Measurements from ENCODE around the gene TLE5.
"Not testable (repeated sequence)": the region's sequence is repeated elsewhere in the genome, so short reads cannot be mapped to it uniquely, and the experiment has no call there.

TLE5 gene

DNA sequence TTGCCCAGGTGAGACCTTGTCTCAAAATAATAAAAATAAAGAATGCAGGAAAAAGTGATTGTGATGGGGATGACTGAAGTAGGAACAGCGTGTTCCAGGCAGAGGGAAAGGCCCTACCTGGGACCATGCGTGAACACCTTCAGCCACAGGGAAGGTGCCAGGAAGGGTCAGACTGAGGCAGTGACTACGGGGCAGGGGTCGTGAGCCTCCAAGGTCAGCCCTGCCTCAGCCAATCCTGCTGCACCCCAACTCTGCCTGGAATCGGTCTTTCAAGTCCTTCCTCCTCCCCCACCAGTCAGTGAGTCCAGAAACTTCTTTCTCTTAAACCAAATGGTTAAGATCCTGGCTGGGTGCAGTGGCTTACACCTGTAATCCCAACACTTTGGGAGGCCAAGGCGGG, 17.1 kb downstream of the TLE5 start:
- no peak for DNase-seq (ENCODE audit: low read depth)

DNA sequence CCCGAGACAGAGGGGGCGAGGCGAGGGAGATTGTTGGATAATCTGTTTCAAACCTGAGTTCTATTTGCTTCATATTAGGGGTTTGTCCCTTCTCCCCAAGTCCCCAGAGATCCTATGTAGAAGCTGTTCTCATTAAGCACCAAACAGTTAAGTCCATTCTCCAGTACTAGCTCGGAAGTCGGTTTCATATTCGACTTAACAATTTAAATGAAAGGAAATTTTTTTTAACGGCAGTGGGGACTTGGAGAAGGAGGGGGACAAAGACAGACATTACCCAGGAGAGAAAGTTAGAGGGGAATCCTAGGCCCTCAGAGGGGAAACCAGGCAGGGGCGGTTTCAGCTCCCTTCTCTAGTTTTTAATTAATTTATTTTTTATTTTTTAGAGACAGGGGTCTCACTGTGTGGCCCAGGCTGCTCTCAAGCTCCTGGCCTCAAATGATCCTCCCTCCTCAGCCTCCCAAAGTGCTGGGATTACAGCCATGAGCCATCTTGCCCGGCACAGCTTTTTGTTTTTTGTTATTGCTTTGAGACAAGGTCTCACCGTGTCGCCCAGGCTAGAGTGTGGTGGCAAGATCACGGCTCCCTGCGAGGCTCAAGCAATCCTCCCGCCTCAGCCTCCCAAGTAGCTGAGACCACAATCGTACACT, 19.6 kb downstream of the TLE5 start:
- no peak for DNase-seq (ENCODE audit: low read depth)

DNA sequence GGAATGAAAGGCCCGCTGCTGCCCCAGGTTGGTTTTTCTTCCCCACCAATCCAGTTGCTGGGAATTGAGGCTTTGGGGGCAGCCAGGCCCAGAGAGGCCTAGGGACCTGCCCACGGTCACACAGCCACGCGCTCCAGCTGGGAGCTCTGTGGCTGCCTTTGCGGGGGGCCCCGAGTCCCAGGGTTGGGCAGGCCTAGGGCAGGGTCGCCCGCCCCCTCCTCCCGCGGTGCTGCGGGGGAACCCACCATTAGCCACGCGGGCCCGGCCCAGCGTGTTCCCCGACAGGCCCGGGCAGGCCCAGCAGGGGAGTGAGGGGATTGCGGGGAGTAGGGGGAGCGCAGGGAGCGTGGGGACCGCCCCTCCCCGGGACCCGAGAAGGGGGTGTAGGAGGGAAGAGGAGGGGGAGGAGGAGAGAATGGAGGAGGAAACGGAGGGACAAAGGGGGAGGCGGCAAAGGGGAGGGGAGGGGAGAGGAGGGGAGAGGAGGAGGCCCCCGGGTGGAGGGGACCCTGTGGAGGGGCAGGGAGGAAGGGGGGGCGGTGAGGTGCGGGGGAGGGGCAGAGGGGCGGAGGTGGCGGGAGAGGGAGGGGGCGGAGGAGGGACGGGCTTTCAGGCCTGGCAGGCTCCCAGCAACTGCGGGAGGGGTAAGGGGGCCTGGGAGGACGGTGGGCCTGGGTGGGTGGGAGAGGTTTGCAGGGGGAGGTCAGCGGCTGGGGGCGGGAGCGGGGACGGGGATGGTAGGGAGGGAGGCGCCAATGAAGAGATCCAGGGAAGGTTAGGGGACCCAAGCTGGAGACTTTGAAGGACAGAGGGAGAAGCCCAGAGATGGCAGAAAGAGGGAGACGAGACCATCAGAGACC, 20.3 kb downstream of the TLE5 start:
- DNase-seq (ENCODE audit: low read depth): no peak

DNA sequence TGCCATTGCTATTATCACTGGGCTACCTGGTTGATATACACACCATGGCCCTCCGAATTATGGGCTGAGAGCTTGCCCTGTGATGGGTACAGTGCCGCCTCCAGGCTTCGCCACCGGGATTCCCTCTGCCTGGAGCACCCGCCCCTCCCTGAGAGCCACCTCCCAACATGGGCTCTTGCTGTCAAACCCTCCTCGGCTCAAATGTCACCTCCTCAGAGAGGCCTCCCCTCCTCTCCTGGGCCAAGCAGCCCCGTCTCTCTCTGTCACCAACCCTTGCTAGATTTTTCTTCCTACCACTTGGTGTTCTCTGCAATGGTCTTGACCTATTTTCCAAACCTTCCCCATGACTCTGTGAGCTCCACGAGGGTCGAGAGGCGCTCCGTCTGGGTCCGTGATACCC, 21.0 kb downstream of the TLE5 start:
- no peak for DNase-seq (ENCODE audit: low read depth)

DNA sequence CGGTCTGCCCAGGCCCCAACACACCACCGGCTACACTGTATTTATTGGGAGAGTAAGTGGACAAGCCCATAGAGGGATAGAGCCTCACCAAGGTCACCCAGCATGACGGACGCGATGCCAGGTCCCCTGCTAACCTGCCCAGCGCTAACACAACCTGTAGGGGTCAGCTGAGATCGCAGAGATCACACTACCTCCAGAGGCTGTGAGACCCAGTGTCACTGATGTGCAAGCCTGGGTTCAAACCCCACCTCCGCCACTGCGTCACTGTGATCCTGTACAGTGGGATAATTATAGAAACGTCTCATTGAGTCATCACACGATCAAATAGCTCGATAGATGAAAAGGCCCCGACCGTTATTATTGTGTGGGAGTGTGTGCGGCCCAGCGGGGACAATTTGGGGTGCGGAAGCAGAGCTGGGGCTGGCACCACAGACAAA, 22.6 kb downstream of the TLE5 start:
- DNase-seq (ENCODE audit: low read depth): no peak

DNA sequence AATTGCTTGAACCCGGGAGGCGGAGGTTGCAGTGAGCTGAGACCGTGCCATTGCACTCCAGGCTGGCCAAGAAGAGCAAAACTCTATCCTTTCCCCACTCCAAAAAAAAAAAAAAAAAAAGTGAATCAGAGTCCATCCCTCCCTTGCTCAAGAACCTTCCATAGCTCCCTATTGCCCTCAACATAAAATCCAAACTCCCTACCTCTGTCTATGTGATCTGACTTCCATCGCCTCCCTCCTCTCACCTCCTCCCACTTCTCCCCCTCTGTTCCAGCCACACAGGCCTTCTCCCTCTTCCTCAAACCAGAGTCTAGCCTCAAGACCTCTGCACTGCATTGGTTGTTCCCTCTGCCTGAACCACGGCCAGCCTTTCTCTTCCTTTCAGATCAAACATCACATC, 23.2 kb downstream of the TLE5 start:
- no peak for DNase-seq (ENCODE audit: low read depth)

DNA sequence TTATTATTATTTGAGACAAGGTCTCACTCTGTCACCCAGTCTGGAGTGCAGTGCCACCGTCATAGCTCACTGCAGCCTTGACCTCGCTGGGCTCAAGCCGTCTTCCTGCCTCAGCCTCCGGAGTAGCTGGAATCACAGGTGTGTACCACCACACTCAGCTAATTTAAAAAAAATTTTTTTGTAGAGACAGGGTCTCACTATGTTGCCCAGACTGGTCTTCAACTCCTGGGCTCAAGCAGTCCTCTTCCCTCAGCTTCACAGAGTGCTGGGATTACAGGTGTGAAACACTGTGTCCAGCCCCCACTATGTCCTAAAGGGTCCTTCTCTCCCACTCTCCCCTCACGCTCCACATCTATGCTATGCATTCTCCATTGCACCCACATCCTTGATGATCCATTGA, 24.1 kb downstream of the TLE5 start:
- no peak for DNase-seq (ENCODE audit: low read depth)

DNA sequence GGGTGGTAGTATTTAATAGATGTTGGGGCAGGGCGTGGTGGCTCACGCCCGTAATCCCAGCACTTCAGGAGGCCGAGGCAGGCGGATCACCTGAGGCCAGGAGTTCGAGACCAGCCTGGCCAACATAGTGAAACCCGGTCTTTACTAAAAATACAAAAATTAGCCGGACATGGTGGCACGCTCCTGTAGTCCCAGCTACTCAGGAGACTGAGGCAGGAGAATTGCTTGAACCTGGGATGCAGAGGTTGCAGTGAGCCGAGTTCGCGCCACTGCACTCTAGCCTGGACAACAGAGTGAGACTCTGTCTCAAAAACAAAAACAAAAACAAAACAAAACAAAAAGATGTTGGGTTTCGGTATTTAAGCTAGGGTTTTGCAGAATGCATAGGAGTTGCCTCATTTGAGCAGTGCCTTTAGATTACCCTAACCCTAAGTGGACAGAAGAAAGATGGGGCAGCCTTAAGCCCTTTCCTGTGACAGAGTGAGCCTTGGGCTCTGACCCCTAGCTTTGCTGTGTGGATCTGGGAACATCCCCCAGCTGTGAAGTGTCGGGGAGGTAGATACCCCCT, 25.2 kb downstream of the TLE5 start:
- not testable (repeated sequence) for DNase-seq (ENCODE audit: low read depth)

DNA sequence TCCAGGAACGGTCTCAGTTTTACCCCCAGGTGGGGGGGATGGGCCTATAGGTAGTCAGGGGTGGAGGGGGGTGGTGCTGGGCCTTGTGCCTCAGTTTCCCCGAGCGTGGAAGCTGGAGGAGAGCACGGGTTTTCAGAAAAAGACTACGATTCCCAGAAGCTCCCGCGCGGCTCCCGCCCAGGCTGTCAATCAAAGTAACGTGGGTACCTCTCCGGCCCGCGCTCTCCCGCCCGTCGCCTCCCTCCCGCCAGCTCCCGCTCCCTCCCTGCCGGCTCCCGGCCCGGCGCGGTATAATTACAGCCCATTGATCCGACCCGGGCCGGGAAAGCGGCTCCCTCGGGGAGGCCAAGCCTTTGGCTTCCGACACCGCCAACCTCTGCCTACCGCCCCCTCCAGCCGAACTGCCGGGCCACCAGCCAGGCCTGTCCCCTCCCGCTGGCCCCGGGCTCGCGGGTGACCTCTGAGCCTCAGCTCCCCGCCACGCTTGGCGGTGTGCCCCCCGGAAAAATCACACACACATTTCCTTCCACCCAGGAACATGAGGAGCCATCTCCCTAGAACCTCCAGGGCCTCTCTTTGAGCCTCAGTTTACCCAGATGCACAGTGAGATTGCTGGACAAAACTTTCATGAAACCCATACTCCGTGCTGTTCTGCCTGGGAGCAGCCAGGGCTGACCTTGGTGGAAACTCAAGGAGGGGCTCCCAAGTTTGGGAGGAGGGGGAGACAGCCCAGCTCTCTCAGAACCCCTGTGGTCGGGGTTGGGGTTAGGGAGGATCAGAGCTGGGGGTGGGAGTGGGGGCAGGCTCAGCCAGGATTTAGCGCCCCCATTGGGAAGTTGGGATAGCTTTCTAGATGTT, 25.9 kb downstream of the TLE5 start:
- peak; percentile 62 for DNase-seq (ENCODE audit: low read depth)

DNA sequence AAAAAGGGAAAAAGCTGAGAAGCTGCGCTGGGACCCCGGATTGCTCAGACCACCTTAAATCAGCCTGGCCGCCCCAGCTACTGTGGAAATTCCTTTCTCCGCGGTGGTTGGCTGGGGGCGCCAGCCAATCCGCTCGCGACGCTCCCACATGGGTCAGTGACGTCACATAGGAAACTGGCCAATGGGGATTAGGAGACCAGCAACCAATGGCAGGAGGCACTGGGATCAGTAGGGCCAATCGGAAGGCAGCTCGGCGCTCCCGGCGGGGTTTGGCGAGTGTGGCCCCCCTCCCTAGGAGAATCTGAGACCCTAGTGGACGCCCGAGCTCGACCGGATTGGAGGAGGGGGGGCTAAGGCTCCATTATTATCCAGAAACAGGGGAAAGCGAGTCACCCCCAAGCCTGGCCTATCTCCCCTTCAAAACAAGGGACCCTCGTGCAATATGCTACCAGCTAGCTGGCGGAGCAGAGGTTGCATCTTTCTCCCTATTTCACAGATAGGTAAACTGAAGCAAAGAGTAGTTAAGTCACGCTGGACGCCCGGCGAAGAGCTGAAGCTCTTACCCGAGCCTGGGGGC, 26.7 kb downstream of the TLE5 start:
- peak; percentile 81 for DNase-seq (ENCODE audit: low read depth)

DNA sequence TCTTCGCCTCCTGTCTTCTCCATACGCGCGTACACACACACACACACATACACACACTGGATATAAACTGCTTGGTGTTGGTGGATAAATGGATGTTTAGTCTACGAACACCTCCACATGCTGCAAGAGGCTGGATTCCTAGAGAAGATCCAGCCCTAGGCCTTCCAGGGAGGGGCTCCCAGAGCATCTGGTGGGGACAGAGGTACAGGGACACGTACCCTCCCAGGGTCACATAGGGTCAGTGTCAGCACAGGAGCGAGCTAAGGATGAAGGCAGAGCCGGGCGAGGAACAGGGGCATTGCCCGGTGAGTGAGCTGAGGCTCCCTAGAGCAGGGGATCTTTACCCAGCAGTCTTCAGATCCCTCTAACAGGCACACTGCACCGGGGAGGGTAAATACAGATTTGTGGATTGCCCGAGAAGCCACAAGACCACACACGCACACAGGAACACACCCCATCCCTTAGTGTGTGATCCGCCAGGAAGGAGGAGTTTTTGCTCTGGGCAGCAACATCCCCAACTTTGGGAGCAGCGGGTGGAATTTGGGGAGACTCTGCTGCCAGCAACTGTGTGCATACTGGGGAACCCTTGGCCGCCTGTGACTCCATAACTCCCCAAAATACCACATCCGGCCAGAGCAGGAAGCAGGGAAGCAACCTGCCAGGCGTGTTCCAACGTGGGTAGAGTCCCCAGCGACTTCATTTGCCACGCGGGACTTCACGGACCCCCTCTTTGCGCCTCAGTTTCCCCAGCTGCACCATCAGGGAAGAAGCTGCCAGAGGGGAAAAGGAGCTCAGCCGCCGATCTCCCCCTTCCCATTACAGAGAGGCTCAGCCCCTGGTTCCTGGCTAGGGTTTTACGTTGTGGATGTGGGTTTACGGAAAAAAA, 27.4 kb downstream of the TLE5 start:
- DNase-seq (ENCODE audit: low read depth): peak; percentile 21

DNA sequence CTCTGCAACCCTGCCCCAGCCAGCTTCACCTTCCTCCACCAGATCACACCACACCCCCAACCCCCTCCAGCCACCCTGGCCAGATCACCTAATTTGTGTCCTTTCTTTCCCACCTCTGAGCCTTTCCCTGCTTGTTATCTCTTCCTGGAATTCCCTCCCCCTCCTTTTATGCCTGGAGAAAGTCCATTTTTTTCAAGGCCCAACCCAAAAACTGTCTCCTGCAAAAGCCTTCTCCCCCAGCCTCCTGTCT, 28.0 kb downstream of the TLE5 start:
- DNase-seq (ENCODE audit: low read depth): no peak

DNA sequence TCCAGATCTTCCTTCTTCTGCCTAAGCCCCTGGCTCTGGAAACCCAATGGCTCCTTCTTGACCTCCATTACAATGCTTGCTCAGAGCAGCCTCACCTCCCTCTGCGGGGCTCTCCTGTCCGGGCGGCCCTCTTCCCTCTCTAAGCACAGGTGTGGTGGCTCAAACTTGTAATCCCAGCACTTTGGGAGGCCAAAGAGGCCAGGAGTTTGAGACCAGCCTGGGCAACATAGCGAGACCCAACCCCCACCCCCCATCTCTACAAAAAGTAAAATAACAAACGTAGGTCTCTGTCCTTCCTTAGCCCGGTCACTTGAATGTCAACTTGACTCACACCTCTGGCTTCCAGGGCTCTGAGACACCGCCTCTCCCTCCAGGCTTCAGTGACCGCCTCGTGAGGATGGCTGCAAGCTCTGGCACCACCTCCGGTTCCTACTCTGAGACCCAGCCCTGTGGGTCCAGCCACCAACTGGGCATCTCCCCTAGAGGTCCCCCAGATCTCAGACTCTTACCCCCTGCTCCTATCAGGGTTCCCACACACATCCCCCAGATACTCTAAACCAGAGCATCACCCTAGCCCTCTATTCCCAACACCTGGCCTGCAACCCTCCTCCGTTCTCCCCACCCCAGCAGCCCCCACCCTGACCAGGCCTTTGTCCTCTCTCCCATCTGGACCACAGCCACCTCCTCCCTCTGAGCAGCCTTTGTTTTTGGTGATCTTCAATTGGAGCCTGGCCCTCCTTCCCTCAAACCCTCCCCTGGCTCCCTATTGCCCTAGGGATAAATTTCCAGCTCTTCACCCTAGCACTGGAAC, 28.5 kb downstream of the TLE5 start:
- DNase-seq (ENCODE audit: low read depth): no peak

DNA sequence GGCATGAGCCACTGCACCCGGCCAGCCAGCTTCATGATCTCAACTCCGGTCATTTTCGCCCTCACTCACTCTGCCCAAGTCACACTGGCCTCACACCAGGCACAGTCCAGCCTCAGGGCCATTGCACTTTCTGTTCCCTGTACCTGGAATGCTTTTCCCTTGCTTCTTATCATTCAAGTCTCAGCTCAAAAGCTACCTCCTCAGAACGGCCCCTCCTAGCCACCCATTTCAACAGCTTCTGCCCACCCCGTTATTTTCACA, 30.8 kb downstream of the TLE5 start:
- DNase-seq (ENCODE audit: low read depth): no peak

DNA sequence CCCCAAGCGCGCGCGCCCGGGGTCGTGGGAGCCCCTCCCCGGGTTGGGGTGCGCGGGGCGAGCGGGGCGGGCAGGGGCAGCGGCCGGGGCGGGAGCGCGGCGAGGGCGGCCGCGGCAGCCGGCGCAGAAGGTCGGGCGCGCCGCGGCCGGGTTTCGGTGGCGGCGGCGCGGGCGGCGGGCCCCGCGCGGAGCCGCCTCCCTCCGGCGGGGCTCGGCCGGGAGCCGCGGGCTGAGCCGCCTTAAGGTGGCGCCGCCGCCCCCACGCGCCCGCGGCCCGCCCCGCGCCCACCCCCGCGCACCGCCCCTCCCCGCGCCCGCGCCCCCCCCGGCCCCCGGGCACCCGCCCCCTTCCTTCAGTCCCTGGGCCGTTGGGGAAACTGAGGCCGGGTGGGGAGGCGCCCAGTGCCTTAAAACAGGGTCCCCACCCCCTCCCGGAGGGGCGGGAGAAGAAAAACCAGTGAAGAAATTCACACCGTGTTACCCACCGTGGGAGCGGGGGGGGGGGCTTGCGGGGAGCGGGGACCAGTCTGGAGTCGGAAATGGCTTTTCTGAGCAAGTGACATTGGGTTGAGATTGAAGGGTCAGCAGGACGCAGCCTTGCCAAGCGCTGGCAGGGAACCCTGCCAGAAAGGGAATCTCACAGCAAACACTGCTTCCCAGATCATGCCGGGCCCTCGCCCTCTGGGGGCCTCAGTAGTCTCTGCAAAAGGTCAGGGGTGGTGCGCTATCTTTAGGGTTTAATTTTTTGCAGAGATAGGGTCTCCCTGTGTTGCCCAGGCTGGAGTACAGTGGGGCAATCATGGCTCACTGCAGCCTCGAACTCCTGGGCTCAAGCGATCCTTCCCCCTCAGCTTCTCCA, 33.0 kb downstream of the TLE5 start, which contains the start of gene TLE2:
TLE2 (minus strand) TSS at position 216 of the 859 bp plus-strand sequence. CDS start 376 bp downstream, outside the sequence.
- DNase-seq (ENCODE audit: low read depth): no peak

DNA sequence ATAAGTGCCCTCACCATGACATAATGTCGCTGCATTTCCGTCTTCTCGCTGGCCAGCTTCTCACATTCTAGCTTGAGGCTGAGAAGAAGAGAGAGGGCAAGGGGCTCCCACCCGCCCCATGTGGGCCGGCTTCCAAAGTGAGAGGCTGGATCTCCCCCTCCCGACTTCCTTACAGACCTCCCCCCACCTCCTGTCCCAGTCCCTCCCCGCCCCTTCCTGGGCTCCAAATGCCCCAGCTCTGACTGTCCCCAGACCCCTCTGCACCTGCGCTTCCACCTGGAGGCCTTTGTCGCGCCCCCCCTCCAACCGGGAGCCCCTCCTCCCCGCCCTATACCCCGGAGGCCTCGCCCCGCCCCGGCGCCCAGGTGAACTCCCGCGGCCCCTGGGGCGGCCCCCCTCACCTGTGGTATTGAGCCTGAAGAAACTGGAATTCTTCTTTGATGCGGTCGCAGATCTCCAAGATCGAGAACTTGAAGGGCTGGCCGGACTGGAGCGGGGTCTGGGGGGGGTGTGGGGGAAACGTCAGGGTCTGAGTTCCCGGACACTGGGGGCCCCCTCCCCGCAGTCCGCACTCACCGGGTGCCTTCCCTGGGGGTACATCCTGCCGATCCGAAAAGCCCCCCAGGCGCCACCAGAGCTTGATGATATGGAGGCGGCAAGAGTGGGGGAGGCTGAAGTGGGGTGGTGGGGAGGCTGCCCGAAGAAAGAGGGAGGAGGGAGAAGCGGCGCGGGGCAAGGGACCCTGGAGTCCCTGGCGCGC, 33.8 kb downstream of the TLE5 start:
- no peak for DNase-seq (ENCODE audit: low read depth)

DNA sequence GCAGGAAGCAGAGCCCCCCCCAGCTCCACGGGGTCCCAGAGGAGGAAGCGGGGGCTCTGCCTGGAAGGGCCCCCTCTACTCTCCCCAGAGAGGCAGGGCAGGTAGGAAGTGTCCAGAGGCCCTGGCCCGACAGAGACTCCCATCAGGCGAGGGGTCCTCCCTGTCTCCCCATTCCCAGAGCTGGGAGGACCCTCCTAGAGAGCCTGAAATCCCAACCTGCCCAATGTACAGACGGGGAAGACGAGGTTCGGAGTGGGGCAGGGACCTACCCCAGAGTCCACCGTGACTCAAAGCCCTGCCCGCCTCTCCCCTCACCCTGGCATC, 34.4 kb downstream of the TLE5 start:
- DNase-seq (ENCODE audit: low read depth): no peak

DNA sequence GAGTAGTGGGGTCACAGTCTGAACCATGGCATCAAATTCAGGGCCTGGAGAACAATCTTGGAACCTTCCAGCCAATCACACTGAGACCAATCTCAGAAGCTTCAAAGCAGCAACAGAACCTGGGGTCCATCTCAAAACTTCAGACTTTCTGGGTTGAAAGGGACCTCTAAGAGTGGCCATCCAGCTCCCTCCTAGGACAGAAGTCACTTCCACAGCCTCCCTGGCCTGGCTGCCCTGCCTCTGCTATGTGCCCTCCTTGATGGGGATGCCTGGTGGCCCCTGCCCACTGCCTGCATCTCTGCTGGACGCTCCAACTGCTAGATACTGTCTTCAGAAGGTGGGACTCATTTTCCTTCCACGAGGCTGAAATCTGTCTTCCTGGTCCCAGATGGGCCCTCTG, 35.0 kb downstream of the TLE5 start:
- DNase-seq (ENCODE audit: low read depth): no peak

DNA sequence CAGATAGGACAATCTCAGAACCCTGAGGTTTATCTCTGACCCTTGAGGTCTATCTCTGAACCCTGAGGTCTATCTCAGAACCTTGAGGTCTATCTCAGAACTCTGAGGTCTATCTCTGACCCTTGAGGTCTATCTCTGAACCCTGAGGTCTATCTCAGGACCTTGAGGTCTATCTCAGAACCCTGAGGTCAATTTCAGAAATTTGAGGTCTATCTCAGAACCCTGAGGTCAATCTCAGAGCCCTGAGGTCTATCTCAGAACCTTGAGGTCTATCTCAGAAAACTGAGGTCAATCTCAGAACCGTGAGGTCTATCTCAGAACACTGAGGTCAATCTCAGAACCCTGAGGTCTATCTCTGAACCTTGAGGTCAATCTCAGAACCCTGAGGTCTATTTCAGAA, 35.5 kb downstream of the TLE5 start:
- no peak for DNase-seq (ENCODE audit: low read depth)

Data from stimulated activated CD8-positive, alpha-beta memory T cell treated with anti-CD3 and anti-CD28 coated beads, Interleukin-15, amount 100 ng/mL, for 24 hours (primary cell).